ENCODE measurements around the gene TMEM187. TPM values are rescaled to one million over a fixed set of nuclear protein-coding genes. Genes with fewer than 3 reads are reported as not detected.
A peak's percentile ranks its signal among the peaks of the same experiment; 100 is the strongest.

TMEM187 gene
- total and polyA plus RNA-seq, 4 experiments from 2014 or later: 10.4 to 23.8 (median 13.8) TPM

- peaks cover 22% of the 10 kb centered on the region for H3K4me1 ChIP-seq (ENCODE audit: insufficient read depth, low read length)
- H3K9me3 ChIP-seq (ENCODE audit: control insufficient read depth in 1 of 2, low read length in 2 of 2): no peaks in the 10 kb centered on the region
- ChIA-PET CTCF (ENCODE audit: partially characterized antibody) (interaction anchor here (0.9 to 1.4 kb wide), 2 partner anchors 50 to 517 kb away, joined by 4 read pairs; no protein-coding TSS in a partner anchor), POLR2A (ENCODE audit: partially characterized antibody) (interaction anchor here (0.8 to 4.5 kb wide), 10 partner anchors 19 to 379 kb away, joined by 3 to 61 read pairs (median 6); partner anchors contain the start of genes ARHGAP4, HCFC1, RPL10 and TMEM187)
- H3K4me3 ChIP-seq (ENCODE audit: low read length in 2 of 2): peak overlapping the region; percentile 28 to 60
- Mint-ChIP-seq H3K36me3 (peaks cover 4 to 18% of the 10 kb centered on the region in 2 donors), H3K9me3 (peaks cover 0 to 2% (median 0%) of the 10 kb centered on the region in 8 donors), H3K27ac (peak overlapping the region; percentile 89 to 95 (median 91)), H3K4me1 (peaks cover 5 to 32% (median 16%) of the 10 kb centered on the region in 4 donors), H3K27me3 (no peaks in the 10 kb centered on the region), H3K4me3 (peak overlapping the region; percentile 85 to 90 (median 88))
- no peaks in the 10 kb centered on the region for H3K27me3 ChIP-seq (ENCODE audit: insufficient read depth, low read length)
- peak overlapping the region; percentile 73 for H3K27ac ChIP-seq (ENCODE audit: low read depth, low read length)
- intact Hi-C loops (cut with micrococcal nuclease): no loop called here
- DNase-seq: peak in 1 of 5 donors; percentile 20
- H3K36me3 ChIP-seq (ENCODE audit: insufficient read depth, low read length): peaks cover 5% of the 10 kb centered on the region
Observed at GRCh38 chrX:154018518-154019060, 46.0 kb downstream of the TMEM187 start.

- peak overlapping the region; percentile 28 to 60 for H3K4me3 ChIP-seq (ENCODE audit: low read length in 2 of 2)
- no peaks in the 10 kb centered on the region for H3K27me3 ChIP-seq (ENCODE audit: insufficient read depth, low read length)
- H3K27me3 Mint-ChIP-seq: no peaks in the 10 kb centered on the region
- peaks cover 18% of the 10 kb centered on the region for H3K4me1 ChIP-seq (ENCODE audit: insufficient read depth, low read length)
- intact Hi-C loops (cut with micrococcal nuclease): no loop called here
- H3K4me3 Mint-ChIP-seq: peak overlapping the region; percentile 85 to 90 (median 88)
- H3K27ac Mint-ChIP-seq: peak overlapping the region; percentile 89 to 95 (median 91)
- CTCF ChIA-PET (ENCODE audit: partially characterized antibody): interaction anchor here (0.9 to 1.5 kb wide), 3 partner anchors 33 to 516 kb away, joined by 3 to 4 read pairs (median 4); no protein-coding TSS in a partner anchor
- DNase-seq: peak in 3 of 5 donors; percentile 18 to 24 (median 24)
- peaks cover 3 to 30% (median 15%) of the 10 kb centered on the region in 4 donors for H3K4me1 Mint-ChIP-seq
- peaks cover 5% of the 10 kb centered on the region for H3K36me3 ChIP-seq (ENCODE audit: insufficient read depth, low read length)
- no peaks in the 10 kb centered on the region for H3K9me3 ChIP-seq (ENCODE audit: control insufficient read depth in 1 of 2, low read length in 2 of 2)
- H3K27ac ChIP-seq (ENCODE audit: low read depth, low read length): peak overlapping the region; percentile 73
- H3K9me3 Mint-ChIP-seq: peaks cover 0 to 2% (median 0%) of the 10 kb centered on the region in 8 donors
- POLR2A ChIA-PET (ENCODE audit: partially characterized antibody): interaction anchor here (0.8 to 4.5 kb wide), 11 partner anchors 17 to 379 kb away, joined by 3 to 61 read pairs (median 5); partner anchors contain the start of genes ARHGAP4, HCFC1, RPL10 and TMEM187
- H3K36me3 Mint-ChIP-seq: peaks cover 4 to 17% of the 10 kb centered on the region in 2 donors
Observed at GRCh38 chrX:154019061-154019621, 46.6 kb downstream of the TMEM187 start.

GRCh38 chrX:154019633-154020528, 47.3 kb downstream of the TMEM187 start, which contains the start of gene IRAK1:
Gene IRAK1 (minus strand): TSS chrX:154019902. CDS start chrX:154019812, 90 bp downstream.
- Histone ChIP-seq H3K4me3 (ENCODE audit: low read length in 2 of 2) (peak within 1 kb of the TSS; percentile 28 to 60), H3K9me3 (ENCODE audit: control insufficient read depth in 1 of 2, low read length in 2 of 2) (no peaks in the 10 kb centered on the region), H3K4me1 (ENCODE audit: insufficient read depth, low read length) (peaks cover 18% of the 10 kb centered on the region), H3K27me3 (ENCODE audit: insufficient read depth, low read length) (no peaks in the 10 kb centered on the region), H3K27ac (ENCODE audit: low read depth, low read length) (peak within 1 kb of the TSS; percentile 78), H3K36me3 (ENCODE audit: insufficient read depth, low read length) (peaks cover 5% of the 10 kb centered on the region)
- Mint-ChIP-seq H3K4me3 (peak within 1 kb of the TSS; percentile 86 to 93 (median 89)), H3K27me3 (no peaks in the 10 kb centered on the region), H3K9me3 (peaks cover 0 to 2% (median 0%) of the 10 kb centered on the region in 8 donors), H3K4me1 (peaks cover 3 to 29% (median 15%) of the 10 kb centered on the region in 4 donors), H3K27ac (peak within 1 kb of the TSS; percentile 91 to 95 (median 94)), H3K36me3 (peaks cover 4 to 16% of the 10 kb centered on the region in 2 donors)
- peak; percentile 36 to 62 (median 54) for DNase-seq
- CTCF ChIA-PET (ENCODE audit: partially characterized antibody): interaction anchor here (0.7 to 1.5 kb wide), 5 partner anchors 30 to 116 kb away, joined by 3 read pairs; no protein-coding TSS in a partner anchor
- intact Hi-C loops (cut with micrococcal nuclease): loop anchor here (2.0 to 10.0 kb wide), 2 partner anchors 47 to 75 kb away; partner anchors contain the start of genes MECP2 and TMEM187
- POLR2A ChIA-PET (ENCODE audit: partially characterized antibody): interaction anchor here (0.7 to 4.5 kb wide), 21 partner anchors 8 to 351 kb away, joined by 3 to 61 read pairs (median 4); partner anchors contain the start of genes ARHGAP4, HCFC1, NAA10 and TMEM187

GRCh38 chrX:154020536-154021115, 48.1 kb downstream of the TMEM187 start:
- intact Hi-C loops (cut with micrococcal nuclease): loop anchor here (2.0 to 10.0 kb wide), 2 partner anchors 48 to 74 kb away; partner anchors contain the start of genes MECP2 and TMEM187

GRCh38 chrX:154021131-154021611, 48.6 kb downstream of the TMEM187 start:
- H3K4me3 Mint-ChIP-seq: peak overlapping the region in 4 of 8 donors; percentile 15 to 89 (median 29)
- no peaks in the 10 kb centered on the region for H3K27me3 Mint-ChIP-seq
- Histone ChIP-seq H3K4me3 (ENCODE audit: low read length in 2 of 2) (no peak overlapping the region), H3K36me3 (ENCODE audit: insufficient read depth, low read length) (peaks cover 5% of the 10 kb centered on the region), H3K9me3 (ENCODE audit: control insufficient read depth in 1 of 2, low read length in 2 of 2) (no peaks in the 10 kb centered on the region), H3K27me3 (ENCODE audit: insufficient read depth, low read length) (no peaks in the 10 kb centered on the region), H3K4me1 (ENCODE audit: insufficient read depth, low read length) (peaks cover 18% of the 10 kb centered on the region), H3K27ac (ENCODE audit: low read depth, low read length) (peak overlapping the region; percentile 78)
- POLR2A ChIA-PET (ENCODE audit: partially characterized antibody): interaction anchor here (1.4 to 4.5 kb wide), 6 partner anchors 36 to 115 kb away, joined by 3 to 61 read pairs (median 6); partner anchors contain the start of genes HCFC1, NAA10 and TMEM187
- peaks cover 0 to 10% of the 10 kb centered on the region in 2 donors for H3K36me3 Mint-ChIP-seq
- peaks cover 3 to 22% (median 13%) of the 10 kb centered on the region in 4 donors for H3K4me1 Mint-ChIP-seq
- peak in 1 of 5 donors; percentile 55 for DNase-seq
- H3K9me3 Mint-ChIP-seq: peaks cover 0 to 2% (median 0%) of the 10 kb centered on the region in 8 donors
- CTCF ChIA-PET (ENCODE audit: partially characterized antibody): no interaction called here
- peak overlapping the region; percentile 48 to 95 (median 94) for H3K27ac Mint-ChIP-seq
- intact Hi-C loops (cut with micrococcal nuclease): loop anchor here (2.0 to 10.0 kb wide), 2 partner anchors 48 to 74 kb away; partner anchors contain the start of genes MECP2 and TMEM187

More at GRCh38 chrX:154020536-154021115, 48.1 kb downstream of the TMEM187 start:
- ChIA-PET POLR2A (ENCODE audit: partially characterized antibody) (interaction anchor here (0.7 to 4.5 kb wide), 18 partner anchors 7 to 121 kb away, joined by 3 to 61 read pairs (median 4); partner anchors contain the start of genes HCFC1, NAA10 and TMEM187), CTCF (ENCODE audit: partially characterized antibody) (interaction anchor here (0.7 to 1.5 kb wide), 5 partner anchors 29 to 115 kb away, joined by 3 read pairs; no protein-coding TSS in a partner anchor)
- peak overlapping the region; percentile 78 for H3K27ac ChIP-seq (ENCODE audit: low read depth, low read length)
- Mint-ChIP-seq H3K4me3 (peak overlapping the region; percentile 86 to 93 (median 88)), H3K4me1 (peaks cover 3 to 26% (median 15%) of the 10 kb centered on the region in 4 donors), H3K27ac (peak overlapping the region; percentile 91 to 95 (median 94)), H3K9me3 (peaks cover 0 to 2% (median 0%) of the 10 kb centered on the region in 8 donors), H3K36me3 (peaks cover 4 to 13% of the 10 kb centered on the region in 2 donors), H3K27me3 (no peaks in the 10 kb centered on the region)
- no peaks in the 10 kb centered on the region for H3K9me3 ChIP-seq (ENCODE audit: control insufficient read depth in 1 of 2, low read length in 2 of 2)
- H3K4me3 ChIP-seq (ENCODE audit: low read length in 2 of 2): peak overlapping the region in 1 of 2 donors; percentile 52
- peaks cover 5% of the 10 kb centered on the region for H3K36me3 ChIP-seq (ENCODE audit: insufficient read depth, low read length)
- DNase-seq: peak in 1 of 5 donors; percentile 11
- H3K27me3 ChIP-seq (ENCODE audit: insufficient read depth, low read length): no peaks in the 10 kb centered on the region
- peaks cover 18% of the 10 kb centered on the region for H3K4me1 ChIP-seq (ENCODE audit: insufficient read depth, low read length)
